Endodermal cell (in vitro differentiated cells): ENCODE data around the gene CCDC192. TPM values are rescaled to one million over a fixed set of nuclear protein-coding genes. Genes with fewer than 3 reads are reported as not detected.

ENCODE experiments used
- DNase-seq: peaks from one replicate; pipeline ENCODE4 v3.0.0-alpha.2; 2017
- H3K27ac ChIP-seq: 2 replicates; pipeline ENCODE4 v1.5.1; 2013; ENCODE audit warnings: mild to moderate bottlenecking, low read depth, low read length, moderate library complexity
- H3K27me3 ChIP-seq: 2 replicates; pipeline ENCODE4 v1.6.1; 2013; ENCODE audit warnings: mild to moderate bottlenecking, low read length, moderate library complexity; ENCODE audit not compliant: insufficient read depth, control insufficient read depth, poor library complexity, severe bottlenecking
- H3K36me3 ChIP-seq: 2 replicates; pipeline ENCODE4 v1.7.0; 2013; ENCODE audit warnings: mild to moderate bottlenecking, low read length, moderate library complexity; ENCODE audit not compliant: control insufficient read depth, insufficient read depth
- H3K4me1 ChIP-seq: one replicate; pipeline ENCODE4 v1.7.0; 2013; ENCODE audit warnings: low read length; ENCODE audit not compliant: control insufficient read depth, insufficient read depth
- H3K4me3 ChIP-seq: 2 replicates; pipeline ENCODE4 v1.5.1; 2013; ENCODE audit warnings: mild to moderate bottlenecking, low read length, moderate library complexity
- H3K9ac ChIP-seq: 2 replicates; pipeline ENCODE4 v1.6.1; 2013; ENCODE audit warnings: mild to moderate bottlenecking, low read length, moderate library complexity; ENCODE audit not compliant: poor library complexity, severe bottlenecking; ENCODE audit errors: extremely low read depth
- H3K9me3 ChIP-seq: 2 replicates; pipeline ENCODE4 v1.6.1; 2013; ENCODE audit warnings: mild to moderate bottlenecking, low read length, moderate library complexity; ENCODE audit not compliant: control insufficient read depth
- H3K27ac Mint-ChIP-seq: 2 replicates; pipeline ENCODE4 v1.8.0; 2020; ENCODE audit warnings: mixed read lengths
- H3K27me3 Mint-ChIP-seq: 2 replicates; pipeline ENCODE4 v1.8.0; 2021; ENCODE audit warnings: mild to moderate bottlenecking, mixed read lengths; ENCODE audit not compliant: insufficient read depth
- H3K36me3 Mint-ChIP-seq: 2 replicates; pipeline ENCODE4 v1.8.0; 2020; ENCODE audit warnings: low read depth, mixed read lengths
- H3K4me1 Mint-ChIP-seq: 2 replicates; pipeline ENCODE4 v1.8.0; 2020; ENCODE audit warnings: mixed read lengths
- H3K4me3 Mint-ChIP-seq: 2 replicates; pipeline ENCODE4 v1.8.0; 2020; ENCODE audit warnings: mild to moderate bottlenecking, moderate library complexity, mixed read lengths
- H3K9me3 Mint-ChIP-seq: 2 replicates; pipeline ENCODE4 v1.8.0; 2020; ENCODE audit warnings: mild to moderate bottlenecking, mixed read lengths
- CTCF ChIP-seq: fragments of 200-600 bp; sonication (generic); conservative IDR thresholded peaks from 2 replicates; pipeline ENCODE4 v1.5.0; 2021; ENCODE audit warnings: antibody characterized with exemption, mild to moderate bottlenecking
- WGBS, 2 experiments: methylation state at CpG; one replicate each; pipeline versions ENCODE4 v1.1.5 to v1.1.7; 2013; ENCODE audit warnings: missing lambda C conversion rate in 2 of 2, mixed read lengths in 1 of 2; ENCODE audit not compliant: insufficient coverage in 1 of 2, insufficient read length in 1 of 2; 5-methylcytosine and 5-hydroxymethylcytosine counted together
- total RNA-seq, 2 donors: library from RNA; stranded (reverse); fragmentation: NEBNext Ultra II Directional in 1 of 2; extraction: Animal tissue kit (Norgen Biotek cat#: 25700) in 1 of 2; gene quantifications; 2 replicates in 1 of 2; 3 replicates in 1 of 2; pipeline ENCODE4 v1.2.1, GENCODE V29; 2021

CCDC192 gene
- total RNA-seq, 2 donors from 2014 or later: 0.48 to 1.3 TPM

GRCh38 chr5:127849408-127849807, 146.2 kb downstream of the CCDC192 start:
- Histone ChIP-seq H3K36me3 (no peaks in the 10 kb centered on the region), H3K27ac (no peak overlapping the region), H3K9me3 (peaks cover 16% of the 10 kb centered on the region), H3K27me3 (no peaks in the 10 kb centered on the region), H3K4me3 (no peak overlapping the region), H3K4me1 (peaks cover 5% of the 10 kb centered on the region), H3K9ac (no peak overlapping the region)
- H3K27ac Mint-ChIP-seq: no peak overlapping the region
- no peaks in the 10 kb centered on the region for H3K27me3 Mint-ChIP-seq
- peaks cover 4% of the 10 kb centered on the region for H3K36me3 Mint-ChIP-seq
- no peak overlapping the region for H3K4me3 Mint-ChIP-seq
- no peak for DNase-seq
- peaks cover 29% of the 10 kb centered on the region for H3K4me1 Mint-ChIP-seq
- WGBS, 2 experiments: 85% methylated on average over 2 of the region's 2 CpGs; no CpG with 5 or more reads in 1 of the 2 experiments
- TF ChIP-seq CTCF: no peak
- peaks cover 10% of the 10 kb centered on the region for H3K9me3 Mint-ChIP-seq

GRCh38 chr5:127849891-127850290, 146.7 kb downstream of the CCDC192 start:
- peaks cover 26% of the 10 kb centered on the region for H3K4me1 Mint-ChIP-seq
- no peak overlapping the region for H3K27ac ChIP-seq
- WGBS, 2 experiments: 78 to 88% methylated on average over 3 to 4 of the region's 4 CpGs
- H3K9me3 ChIP-seq: peaks cover 16% of the 10 kb centered on the region
- no peaks in the 10 kb centered on the region for H3K27me3 Mint-ChIP-seq
- no peaks in the 10 kb centered on the region for H3K27me3 ChIP-seq
- peaks cover 4% of the 10 kb centered on the region for H3K36me3 Mint-ChIP-seq
- H3K9me3 Mint-ChIP-seq: peaks cover 10% of the 10 kb centered on the region
- DNase-seq: no peak
- no peak overlapping the region for H3K27ac Mint-ChIP-seq
- TF ChIP-seq CTCF: no peak
- H3K4me3 ChIP-seq: no peak overlapping the region
- peaks cover 5% of the 10 kb centered on the region for H3K4me1 ChIP-seq
- H3K4me3 Mint-ChIP-seq: no peak overlapping the region
- no peak overlapping the region for H3K9ac ChIP-seq
- H3K36me3 ChIP-seq: no peaks in the 10 kb centered on the region

GRCh38 chr5:127851964-127852363, 148.8 kb downstream of the CCDC192 start:
- peaks cover 5% of the 10 kb centered on the region for H3K4me1 ChIP-seq
- Mint-ChIP-seq H3K9me3 (peaks cover 19% of the 10 kb centered on the region), H3K27ac (no peak overlapping the region), H3K27me3 (no peaks in the 10 kb centered on the region), H3K4me3 (no peak overlapping the region), H3K36me3 (peaks cover 12% of the 10 kb centered on the region), H3K4me1 (peaks cover 21% of the 10 kb centered on the region)
- H3K36me3 ChIP-seq: no peaks in the 10 kb centered on the region
- TF ChIP-seq CTCF: no peak
- no peak for DNase-seq
- no peaks in the 10 kb centered on the region for H3K27me3 ChIP-seq
- H3K4me3 ChIP-seq: no peak overlapping the region
- no peak overlapping the region for H3K9ac ChIP-seq
- 86 to 90% methylated on average over 1 to 3 of the region's 4 CpGs for WGBS, 2 experiments
- H3K9me3 ChIP-seq: peaks cover 35% of the 10 kb centered on the region
- H3K27ac ChIP-seq: no peak overlapping the region
